Fibroblast of skin of scalp (primary cell): Measurements from ENCODE around the gene PIP4K2A.
"Not testable (repeated sequence)": the region's sequence is repeated elsewhere in the genome, so short reads cannot be mapped to it uniquely, and the experiment has no call there.

ENCODE experiments used
- DNase-seq: peaks from one replicate; pipeline ENCODE4 v3.0.0-alpha.2; 2013

The PIP4K2A gene

GRCh38 chr10:22692119-22692518, 22.3 kb downstream of the PIP4K2A start:
- not testable (repeated sequence) for DNase-seq

GRCh38 chr10:22690614-22691431, 23.6 kb downstream of the PIP4K2A start:
- DNase-seq: no peak

GRCh38 chr10:22690158-22690557, 24.2 kb downstream of the PIP4K2A start:
- no peak for DNase-seq

- no peak for DNase-seq
These were observed 28.0 kb downstream of the PIP4K2A start for GRCh38 chr10:22686347-22686746.

GRCh38 chr10:22685926-22686325, 28.5 kb downstream of the PIP4K2A start:
- DNase-seq: no peak

GRCh38 chr10:22684699-22685098, 29.7 kb downstream of the PIP4K2A start:
- no peak for DNase-seq

- no peak for DNase-seq
These were observed 31.3 kb downstream of the PIP4K2A start for GRCh38 chr10:22683140-22683389.

- DNase-seq: no peak
These were observed 31.9 kb downstream of the PIP4K2A start for GRCh38 chr10:22682237-22683139.

GRCh38 chr10:22681783-22682183, 32.6 kb downstream of the PIP4K2A start:
- peak; percentile 62 for DNase-seq

- no peak for DNase-seq
These were observed 33.1 kb downstream of the PIP4K2A start for GRCh38 chr10:22681301-22681700.

GRCh38 chr10:22679608-22680007, 34.8 kb downstream of the PIP4K2A start:
- DNase-seq: no peak

- DNase-seq: no peak
These were observed 37.0 kb downstream of the PIP4K2A start for GRCh38 chr10:22677333-22677732.

GRCh38 chr10:22676435-22676834, 37.9 kb downstream of the PIP4K2A start:
- DNase-seq: no peak

- DNase-seq: no peak
These were observed 39.8 kb downstream of the PIP4K2A start for GRCh38 chr10:22674573-22674930.

GRCh38 chr10:22673785-22674572, 40.4 kb downstream of the PIP4K2A start:
- DNase-seq: no peak

GRCh38 chr10:22673091-22673392, 41.3 kb downstream of the PIP4K2A start:
- DNase-seq: no peak

- no peak for DNase-seq
These were observed 41.9 kb downstream of the PIP4K2A start for GRCh38 chr10:22672319-22673090.

- peak; percentile 38 for DNase-seq
These were observed 43.6 kb downstream of the PIP4K2A start for GRCh38 chr10:22670788-22671187.

- no peak for DNase-seq
These were observed 45.1 kb downstream of the PIP4K2A start for GRCh38 chr10:22669163-22669711.

GRCh38 chr10:22667093-22667480, 47.3 kb downstream of the PIP4K2A start:
- DNase-seq: no peak

GRCh38 chr10:22666287-22667092, 47.9 kb downstream of the PIP4K2A start:
- no peak for DNase-seq
